OCI-LY7 (cell line): ENCODE data around the gene ATXN1.

Experiments used
- CTCF ChIP-seq: fragments of 200-600 bp; sonication (generic); conservative IDR thresholded peaks from 2 replicates; pipeline ENCODE4 v1.5.1; 2014; ENCODE audit warnings: mild to moderate bottlenecking, antibody characterized with exemption, low read length, moderate library complexity, mixed read lengths
- EZH2phosphoT487 ChIP-seq: fragments of 200-600 bp; sonication (generic); IDR thresholded peaks from 2 replicates; pipeline ENCODE4 v1.6.1; 2018; ENCODE audit warnings: low read depth, borderline replicate concordance, mild to moderate bottlenecking, mixed run types, antibody characterized with exemption, low read length, moderate library complexity, mixed read lengths

- TF ChIP-seq CTCF (no peak), EZH2phosphoT487 (no peak)
Observed at GRCh38 chr6:16749516-16750485, 11.5 kb downstream of the ATXN1 start.
